MG63 (cell line): Measurements from ENCODE around the gene PIH1D1. TPM values are rescaled to one million over a fixed set of nuclear protein-coding genes. Genes with fewer than 3 reads are reported as not detected.
A peak's percentile ranks its signal among the peaks of the same experiment; 100 is the strongest.

Experiments used
- DNase-seq: peaks from one replicate; pipeline ENCODE4 v3.0.0-alpha.2; 2020
- H3K27me3 ChIP-seq: fragments of 250-450 bp; sonication (Bioruptor Pico); 2 replicates; pipeline ENCODE4 v1.5.1; 2020; ENCODE audit warnings: mild to moderate bottlenecking, moderate library complexity
- H3K36me3 ChIP-seq: fragments of 250-450 bp; sonication (Bioruptor Pico); 2 replicates; pipeline ENCODE4 v1.5.1; 2020; ENCODE audit warnings: mild to moderate bottlenecking, moderate library complexity
- H3K4me3 ChIP-seq: fragments of 250-450 bp; sonication (Bioruptor Pico); 2 replicates; pipeline ENCODE4 v1.5.1; 2020; ENCODE audit warnings: mild to moderate bottlenecking, moderate library complexity
- H3K9me3 ChIP-seq: fragments of 250-450 bp; sonication (Bioruptor Pico); 2 replicates; pipeline ENCODE4 v1.5.1; 2020; ENCODE audit warnings: mild to moderate bottlenecking, moderate library complexity
- total RNA-seq: library from RNA; depleted of rRNA; stranded (reverse); fragments of >200 nt; shearing (Covaris generic); gene quantifications from 2 replicates; pipeline ENCODE4 v1.2.3, GENCODE V29; 2014; ENCODE audit warnings: low replicate concordance

The PIH1D1 gene
- total RNA-seq, 1 experiment from 2014 or later = 121 TPM

DNA sequence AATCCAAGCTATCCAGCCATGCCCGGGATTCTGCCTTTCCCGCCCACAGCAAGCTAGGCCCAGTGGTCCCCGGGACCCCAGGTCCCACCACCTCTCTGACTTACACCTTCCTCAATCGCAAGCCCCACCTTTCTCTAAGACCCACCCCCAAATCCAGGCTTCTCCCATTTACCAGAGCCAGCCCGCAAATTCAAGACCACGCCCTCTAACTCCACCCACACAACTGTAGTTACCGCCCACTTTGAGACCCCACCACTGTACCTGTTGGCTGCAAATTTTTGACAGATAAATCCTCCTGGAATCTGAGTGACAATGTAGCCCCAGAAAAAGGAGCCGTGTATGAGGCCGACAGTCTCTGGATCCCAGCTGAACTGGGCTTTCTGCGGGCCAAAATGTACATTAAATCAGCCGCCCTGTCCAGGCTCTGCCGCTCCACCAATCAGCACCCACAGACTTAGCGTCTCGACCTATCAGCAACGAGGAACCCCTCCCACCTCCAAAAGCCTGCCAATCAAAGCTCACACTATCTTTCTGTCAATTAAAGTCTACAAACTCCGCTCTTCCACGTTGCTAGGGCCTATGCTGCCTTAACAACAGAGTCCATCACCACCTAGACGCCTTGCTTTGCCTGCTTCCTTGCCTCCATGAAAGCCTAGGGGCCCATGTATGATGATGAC lies 16.6 kb downstream of the PIH1D1 start:
- DNase-seq = no peak
- no peaks in the 10 kb centered on the region for H3K9me3 ChIP-seq
- H3K27me3 ChIP-seq = peaks cover 65% of the 10 kb centered on the region
- H3K36me3 ChIP-seq = no peaks in the 10 kb centered on the region
- H3K4me3 ChIP-seq = no peak overlapping the region

DNA sequence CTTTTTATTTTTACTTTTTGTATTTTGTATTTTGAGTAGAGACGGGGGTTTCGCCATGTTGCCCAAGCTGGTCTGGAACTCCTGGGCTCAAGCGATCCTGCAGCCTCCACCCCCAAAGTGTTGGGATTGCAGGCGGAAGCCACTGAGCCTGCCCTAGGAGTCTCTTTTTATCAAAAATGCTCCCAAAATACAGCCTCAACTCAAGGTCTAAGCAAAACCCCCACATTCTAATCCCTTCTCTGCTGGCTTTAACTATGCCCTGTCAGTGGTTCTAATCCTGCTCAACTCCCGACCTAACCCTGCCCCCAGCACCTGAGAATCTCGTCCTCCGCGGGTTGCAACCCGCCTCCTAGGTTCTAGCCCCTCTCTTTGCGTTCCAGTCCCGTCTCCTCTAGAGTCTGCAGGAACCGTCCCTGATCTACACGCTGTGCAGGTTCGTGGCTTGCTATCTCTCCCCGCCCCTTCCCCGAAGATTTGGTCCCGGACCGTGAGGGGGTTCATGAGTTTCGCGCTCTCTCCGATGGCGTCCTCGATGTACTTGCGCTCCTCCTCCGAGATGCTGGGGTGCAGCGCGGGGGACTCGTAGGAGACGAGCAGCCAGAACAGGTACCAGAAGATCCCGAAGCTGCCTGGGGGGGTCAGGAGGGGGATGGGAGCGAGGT lies 18.2 kb downstream of the PIH1D1 start:
- Histone ChIP-seq H3K36me3 (no peaks in the 10 kb centered on the region), H3K27me3 (peaks cover 56% of the 10 kb centered on the region), H3K9me3 (no peaks in the 10 kb centered on the region), H3K4me3 (no peak overlapping the region)
- no peak for DNase-seq

- H3K4me3 ChIP-seq = no peak overlapping the region
- H3K9me3 ChIP-seq = no peaks in the 10 kb centered on the region
- H3K27me3 ChIP-seq = peaks cover 54% of the 10 kb centered on the region
- DNase-seq = no peak
- H3K36me3 ChIP-seq = no peaks in the 10 kb centered on the region
These were observed 19.2 kb downstream of the PIH1D1 start for GRCh38 chr19:49432141-49433073.

GRCh38 chr19:49431330-49431749 lies 20.3 kb downstream of the PIH1D1 start:
- peaks cover 54% of the 10 kb centered on the region for H3K27me3 ChIP-seq
- no peak for DNase-seq
- no peaks in the 10 kb centered on the region for H3K9me3 ChIP-seq
- H3K36me3 ChIP-seq = no peaks in the 10 kb centered on the region
- no peak overlapping the region for H3K4me3 ChIP-seq

DNA sequence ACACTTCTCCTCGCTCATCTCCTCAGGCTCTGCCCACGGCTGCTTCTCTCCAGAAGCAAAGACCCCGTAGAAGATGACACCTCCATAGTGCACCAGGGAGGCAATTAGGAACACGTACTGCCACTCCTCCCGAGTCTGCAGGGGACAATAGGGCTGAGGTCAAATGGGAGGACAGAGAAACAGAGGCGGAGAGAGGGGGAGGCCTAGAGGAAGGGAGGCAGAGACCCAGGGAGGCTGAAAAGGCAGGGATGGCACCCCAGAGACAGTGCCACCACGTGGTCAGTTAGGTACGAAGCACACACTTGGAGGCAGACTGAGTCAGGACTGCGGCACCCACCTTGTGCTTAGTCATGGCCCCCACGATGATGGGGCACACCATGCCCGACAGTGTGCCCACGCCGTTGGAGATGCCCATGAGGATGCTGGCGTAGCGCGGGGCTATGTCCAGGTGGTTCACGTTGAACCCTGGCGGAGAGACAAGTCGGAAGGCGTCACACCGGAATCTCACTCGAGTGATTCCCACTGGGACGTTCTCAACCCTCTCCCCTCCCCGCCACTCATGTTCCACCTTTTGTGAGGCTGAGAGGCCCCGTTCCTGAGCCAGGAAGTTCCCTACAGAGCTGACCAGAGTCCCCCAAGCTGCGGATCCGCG lies 20.8 kb downstream of the PIH1D1 start:
- peaks cover 57% of the 10 kb centered on the region for H3K27me3 ChIP-seq
- no peak for DNase-seq
- no peak overlapping the region for H3K4me3 ChIP-seq
- H3K36me3 ChIP-seq = no peaks in the 10 kb centered on the region
- H3K9me3 ChIP-seq = no peaks in the 10 kb centered on the region

DNA sequence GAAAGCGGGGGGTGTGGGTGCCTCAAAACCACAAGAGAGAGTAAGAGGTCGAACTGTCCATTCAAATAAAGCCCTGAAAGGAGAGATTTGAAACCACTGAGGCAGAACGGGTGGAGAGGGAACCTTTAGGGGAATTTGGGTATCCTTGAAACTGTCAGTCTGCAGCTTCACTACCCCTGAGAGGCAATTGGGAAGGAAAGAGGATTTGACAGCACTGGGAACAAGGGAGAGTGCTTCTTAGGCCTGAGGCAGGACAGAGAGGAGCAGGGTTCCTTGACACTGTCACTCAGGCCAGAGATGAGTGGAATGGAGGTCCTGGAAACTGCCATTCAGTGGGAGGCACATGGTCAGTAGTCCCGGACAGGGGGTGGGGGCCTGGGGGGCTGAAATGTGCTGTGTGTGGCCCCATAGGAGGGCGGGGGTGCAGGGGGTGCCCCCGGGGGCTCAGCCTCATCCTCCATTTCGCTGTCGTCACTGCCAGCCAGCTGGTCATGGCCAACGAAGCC lies 21.4 kb downstream of the PIH1D1 start:
- Histone ChIP-seq H3K4me3 (no peak overlapping the region), H3K9me3 (no peaks in the 10 kb centered on the region), H3K36me3 (no peaks in the 10 kb centered on the region), H3K27me3 (peaks cover 61% of the 10 kb centered on the region)
- no peak for DNase-seq

DNA sequence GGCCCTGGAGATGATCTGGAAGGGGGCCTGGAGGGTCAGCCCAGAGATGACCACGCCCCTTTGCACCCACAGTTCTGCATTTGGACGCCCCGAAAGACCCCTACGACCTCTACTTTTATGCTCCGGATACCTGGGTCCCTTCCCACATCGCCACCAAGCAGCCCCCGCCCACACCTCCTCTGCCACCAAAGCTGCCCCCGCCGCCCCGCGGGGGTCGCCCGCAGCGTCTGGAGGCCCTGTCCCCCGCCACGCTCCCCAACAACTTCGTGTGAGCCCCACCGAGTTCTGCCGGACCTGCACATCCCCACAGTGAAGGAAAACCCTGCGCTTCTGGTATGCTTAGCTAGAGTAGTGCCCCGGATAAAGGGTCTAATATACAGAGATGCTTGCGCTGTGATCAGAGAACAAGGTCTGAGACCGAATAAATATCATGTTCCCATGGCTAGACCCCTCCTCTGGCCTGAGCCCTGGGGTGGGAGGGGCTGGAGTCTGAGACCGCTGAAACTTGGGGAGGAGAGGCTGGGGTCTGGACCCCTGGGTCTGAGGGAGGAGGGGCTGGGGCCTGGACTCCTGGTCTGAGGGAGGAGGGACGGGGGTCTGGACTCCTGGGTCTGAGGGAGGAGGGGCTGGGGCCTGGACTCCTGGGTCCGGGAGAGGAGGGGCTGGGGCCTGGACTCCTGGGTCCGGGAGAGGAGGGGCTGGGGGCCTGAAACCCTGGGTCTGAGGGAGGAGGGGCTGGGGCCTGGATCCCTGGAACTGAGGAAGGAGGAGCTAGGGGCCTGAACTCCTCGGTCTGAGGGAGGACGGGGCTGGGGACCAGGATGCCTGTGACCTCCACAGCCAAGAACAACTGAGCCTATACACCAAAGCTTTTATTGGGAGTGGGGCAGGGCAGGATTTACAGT lies 22.8 kb downstream of the PIH1D1 start:
- peaks cover 73% of the 10 kb centered on the region for H3K27me3 ChIP-seq
- H3K9me3 ChIP-seq = no peaks in the 10 kb centered on the region
- DNase-seq = no peak

GRCh38 chr19:49427855-49428546 lies 23.6 kb downstream of the PIH1D1 start:
- Histone ChIP-seq H3K27me3 (peaks cover 75% of the 10 kb centered on the region), H3K9me3 (no peaks in the 10 kb centered on the region), H3K4me3 (no peak overlapping the region), H3K36me3 (no peaks in the 10 kb centered on the region)
- DNase-seq = no peak

More for the DNA sequence above, 22.8 kb downstream of the PIH1D1 start:
- H3K36me3 ChIP-seq = no peaks in the 10 kb centered on the region
- no peak overlapping the region for H3K4me3 ChIP-seq

GRCh38 chr19:49427339-49427738 lies 24.3 kb downstream of the PIH1D1 start:
- Histone ChIP-seq H3K4me3 (no peak overlapping the region), H3K9me3 (no peaks in the 10 kb centered on the region), H3K36me3 (no peaks in the 10 kb centered on the region), H3K27me3 (peaks cover 75% of the 10 kb centered on the region)
- no peak for DNase-seq

DNA sequence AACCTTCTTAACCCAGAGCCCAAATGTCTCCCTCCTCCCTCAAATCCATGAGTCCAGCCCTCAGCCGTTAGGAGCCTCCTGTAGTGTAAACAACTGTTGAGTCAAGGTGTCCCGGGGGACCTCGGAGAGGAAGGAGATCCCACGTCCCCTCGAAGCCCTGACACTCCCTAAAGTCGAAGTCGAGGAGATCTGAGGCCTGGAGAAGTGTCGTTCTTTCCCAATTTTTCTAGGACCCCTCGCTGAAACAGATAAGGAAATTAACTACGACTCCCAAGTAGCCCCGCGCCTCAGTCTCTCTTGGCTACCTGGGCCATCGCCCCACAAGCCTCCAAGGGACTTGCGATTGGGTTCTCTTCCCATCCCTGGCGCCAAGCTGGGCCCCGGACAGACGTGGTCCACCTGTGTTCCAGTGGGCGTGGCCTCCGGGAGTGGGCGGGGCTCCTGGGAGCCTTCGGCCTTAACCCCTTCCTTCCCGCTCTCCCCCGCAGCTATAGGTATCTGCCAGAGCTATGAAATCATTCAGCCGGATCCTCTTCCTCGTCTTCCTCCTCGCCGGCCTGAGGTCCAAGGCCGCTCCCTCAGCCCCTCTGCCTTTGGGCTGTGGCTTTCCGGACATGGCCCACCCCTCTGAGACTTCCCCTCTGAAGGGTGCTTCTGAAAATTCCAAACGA lies 25.6 kb downstream of the PIH1D1 start:
- peak; percentile 41 for DNase-seq
- H3K27me3 ChIP-seq = peaks cover 80% of the 10 kb centered on the region
- H3K9me3 ChIP-seq = no peaks in the 10 kb centered on the region
- H3K36me3 ChIP-seq = no peaks in the 10 kb centered on the region
- no peak overlapping the region for H3K4me3 ChIP-seq

DNA sequence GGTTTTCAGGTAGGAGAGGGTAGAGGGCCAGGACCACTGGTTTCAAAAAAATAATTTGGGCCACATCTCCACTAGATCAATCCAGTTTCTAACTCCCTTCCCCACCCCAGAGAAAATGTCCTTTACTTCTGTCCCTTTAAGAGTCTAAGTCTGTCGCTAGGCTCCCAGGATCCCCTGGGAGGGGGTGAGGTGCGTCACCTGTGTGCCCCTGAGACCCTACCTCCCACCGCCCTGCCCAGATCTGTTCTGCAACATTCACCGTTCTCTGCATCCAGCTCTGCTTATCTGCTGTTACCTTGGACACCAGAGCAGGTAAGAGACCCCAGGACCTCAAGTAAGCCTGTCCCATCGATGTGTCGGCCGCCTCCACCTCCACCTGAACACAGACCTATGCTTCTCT lies 26.4 kb downstream of the PIH1D1 start, which contains the start of gene GFY:
TSS of gene GFY (plus strand) at position 211 of the 400 bp plus-strand sequence. CDS start 1,043 bp downstream, outside the sequence.
- H3K4me3 ChIP-seq = no peak within 1 kb of the TSS
- no peaks in the 10 kb centered on the region for H3K9me3 ChIP-seq
- no peaks in the 10 kb centered on the region for H3K36me3 ChIP-seq
- DNase-seq = no peak
- H3K27me3 ChIP-seq = peaks cover 83% of the 10 kb centered on the region

DNA sequence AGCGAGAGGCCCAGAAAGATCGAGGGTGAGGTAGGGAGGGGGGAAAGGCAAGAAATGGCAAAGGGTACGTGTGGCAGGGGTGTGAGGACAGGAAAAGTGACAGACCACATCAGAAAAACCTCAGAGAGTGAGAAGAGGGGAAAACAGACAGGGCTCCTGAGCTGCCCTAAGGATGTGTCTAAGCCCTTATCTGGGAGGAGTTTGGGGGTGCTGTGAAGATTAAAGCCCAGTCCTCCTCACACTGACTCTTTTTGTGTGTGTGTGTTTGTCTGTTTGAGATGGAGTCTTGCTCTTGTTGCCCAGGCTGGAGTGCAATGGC lies 27.7 kb downstream of the PIH1D1 start:
- DNase-seq = no peak
- Histone ChIP-seq H3K36me3 (no peaks in the 10 kb centered on the region), H3K4me3 (no peak overlapping the region), H3K27me3 (peaks cover 79% of the 10 kb centered on the region), H3K9me3 (no peaks in the 10 kb centered on the region)

DNA sequence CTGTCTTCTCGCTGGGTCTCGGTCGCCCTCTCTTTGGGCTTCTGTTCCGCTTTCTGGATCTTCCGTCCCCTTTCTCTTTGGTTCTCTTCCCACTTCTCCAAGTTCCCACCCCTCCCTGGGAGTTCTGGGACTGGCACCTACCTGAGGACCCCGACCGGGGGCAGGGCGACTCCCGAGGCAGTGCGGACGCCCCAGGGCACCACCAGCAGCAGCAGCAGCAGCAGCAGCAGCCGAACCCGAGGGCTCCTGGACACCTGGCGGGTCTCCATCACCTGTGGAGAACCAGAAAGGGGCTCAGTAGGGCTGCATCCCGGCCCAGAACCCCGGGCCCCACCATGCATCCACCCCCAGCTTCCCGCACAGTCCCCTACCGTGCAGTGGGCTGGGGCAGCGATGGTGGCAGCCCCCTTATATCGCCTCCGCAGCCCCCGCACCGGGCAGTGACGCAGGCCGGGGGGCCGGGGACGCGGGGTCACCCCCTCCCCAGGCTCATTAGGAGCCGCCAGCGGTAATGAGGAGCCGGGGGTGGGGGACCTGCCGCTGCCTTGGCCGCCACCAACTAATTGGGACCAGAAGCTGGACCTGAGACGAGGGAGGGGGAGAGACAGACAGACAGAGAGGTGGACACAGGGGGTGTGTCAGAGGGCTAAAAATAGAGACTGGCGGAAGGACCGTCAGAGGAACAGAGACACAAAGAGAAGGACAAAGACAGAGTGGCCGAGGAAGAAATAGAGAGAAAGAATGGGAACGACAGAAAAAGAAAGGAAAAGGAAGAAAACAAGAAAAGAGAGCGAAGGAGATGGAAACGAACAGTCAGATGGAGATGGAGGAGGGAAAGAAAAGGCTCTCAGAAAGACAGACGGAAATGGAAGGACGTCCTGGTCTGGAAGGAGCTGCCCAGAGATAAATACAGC lies 28.3 kb downstream of the PIH1D1 start, which contains the start of gene PTH2:
TSS of gene PTH2 (minus strand) at position 371 of the 914 bp plus-strand sequence. CDS start at position 269, 102 bp downstream.
- H3K9me3 ChIP-seq = no peaks in the 10 kb centered on the region
- no peak within 1 kb of the TSS for H3K4me3 ChIP-seq
- peaks cover 73% of the 10 kb centered on the region for H3K27me3 ChIP-seq
- no peaks in the 10 kb centered on the region for H3K36me3 ChIP-seq
- no peak for DNase-seq
